Keratinocyte (primary cell): ENCODE data around the gene TMEM207.

ENCODE experiments used
- CTCF ChIP-seq, 3 experiments: IDR thresholded peaks in 1 of 3; conservative IDR thresholded peaks in 1 of 3; optimal IDR thresholded peaks in 1 of 3; 2 replicates in 2 of 3; 3 replicates in 1 of 3; pipeline versions ENCODE3 to v1.5.1; 2011; ENCODE audit warnings: low read length in 3 of 3, mild to moderate bottlenecking in 3 of 3, moderate library complexity in 2 of 3, control low read depth in 1 of 3, inconsistent platforms in 1 of 3; ENCODE audit not compliant: insufficient read depth in 2 of 3; ENCODE audit errors: extremely low read depth in 1 of 3
- EZH2 ChIP-seq: IDR thresholded peaks from one replicate; pipeline ENCODE4 v1.6.1; 2012; ENCODE audit warnings: inconsistent platforms, mild to moderate bottlenecking, low read length, moderate library complexity

GRCh38 chr3:190456770-190457169, 7.1 kb upstream of the TMEM207 start:
- TF ChIP-seq CTCF (optimal IDR thresholded peaks at IDR 0.05 in 1 of 3, IDR thresholded peaks at IDR 0.05 in 1 of 3, conservative IDR thresholded peaks at IDR 0.05 in 1 of 3; ENCODE audit: extremely low read depth in 1 of 3, insufficient read depth in 2 of 3, low read length in 3 of 3) (no peak), EZH2 (no peak)
